ENCODE data around the gene HIVEP3.

- TF ChIP-seq EZH2 (IDR thresholded peaks at IDR 0.05) (no peak), POLR2AphosphoS5 (IDR thresholded peaks at IDR 0.05; ENCODE audit: borderline replicate concordance, low read depth, low read length) (no peak), FOXP2 (optimal IDR thresholded peaks at IDR 0.05; ENCODE audit: control extremely low read depth, extremely low read length, insufficient read depth) (no peak)
Observed at GRCh38 chr1:41616563-41616962, 302.2 kb downstream of the HIVEP3 start.
